ENCODE results near the gene EDEM3.

- TF ChIP-seq, protein P1, sequence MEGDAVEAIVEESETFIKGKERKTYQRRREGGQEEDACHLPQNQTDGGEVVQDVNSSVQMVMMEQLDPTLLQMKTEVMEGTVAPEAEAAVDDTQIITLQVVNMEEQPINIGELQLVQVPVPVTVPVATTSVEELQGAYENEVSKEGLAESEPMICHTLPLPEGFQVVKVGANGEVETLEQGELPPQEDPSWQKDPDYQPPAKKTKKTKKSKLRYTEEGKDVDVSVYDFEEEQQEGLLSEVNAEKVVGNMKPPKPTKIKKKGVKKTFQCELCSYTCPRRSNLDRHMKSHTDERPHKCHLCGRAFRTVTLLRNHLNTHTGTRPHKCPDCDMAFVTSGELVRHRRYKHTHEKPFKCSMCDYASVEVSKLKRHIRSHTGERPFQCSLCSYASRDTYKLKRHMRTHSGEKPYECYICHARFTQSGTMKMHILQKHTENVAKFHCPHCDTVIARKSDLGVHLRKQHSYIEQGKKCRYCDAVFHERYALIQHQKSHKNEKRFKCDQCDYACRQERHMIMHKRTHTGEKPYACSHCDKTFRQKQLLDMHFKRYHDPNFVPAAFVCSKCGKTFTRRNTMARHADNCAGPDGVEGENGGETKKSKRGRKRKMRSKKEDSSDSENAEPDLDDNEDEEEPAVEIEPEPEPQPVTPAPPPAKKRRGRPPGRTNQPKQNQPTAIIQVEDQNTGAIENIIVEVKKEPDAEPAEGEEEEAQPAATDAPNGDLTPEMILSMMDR (IDR thresholded peaks at IDR 0.05) = no peak
- no peak for TF ChIP-seq EP300 (IDR thresholded peaks at IDR 0.05)
Observed at GRCh38 chr1:184775885-184776284, 21.2 kb upstream of the EDEM3 start.
